Measurements from ENCODE around the gene GPATCH1. TPM values are rescaled to one million over a fixed set of nuclear protein-coding genes. Genes with fewer than 3 reads are reported as not detected.

GPATCH1 gene
- total and polyA plus RNA-seq, 9 of the 15 experiments (the other 6 are each of a cell fraction or from before 2014, with no cell fraction given) = 3.7 to 9.7 (median 7.7) TPM

- TF ChIP-seq ZNF551 (CRISPR knock-in tag; IDR thresholded peaks at IDR 0.05) (no peak), GMEB1 (CRISPR knock-in tag; IDR thresholded peaks at IDR 0.05) (0 out of 2 replicates have a peak, but pooled peaks have one; percentile 13), MIER1 (IDR thresholded peaks at IDR 0.05; ENCODE audit: low read depth) (no peak; the same call in 1 of the 2 replicates), CTBP1 (IDR thresholded peaks at IDR 0.05; ENCODE audit: borderline replicate concordance) (peak; percentile 37; the same call in 1 of the 2 replicates), ZNF175 (CRISPR knock-in tag; IDR thresholded peaks at IDR 0.05; ENCODE audit: low read depth) (no peak), HIVEP1 (CRISPR knock-in tag; IDR thresholded peaks at IDR 0.05) (no peak), STAG1 (CRISPR knock-in tag; IDR thresholded peaks at IDR 0.05; ENCODE audit: borderline replicate concordance) (no peak), KLF1 (tag; IDR thresholded peaks at IDR 0.05) (no peak; the same call in 1 of the 2 replicates), BRCA1 (IDR thresholded peaks at IDR 0.05) (no peak), BRCA1 (CRISPR knock-in tag; IDR thresholded peaks at IDR 0.05) (no peak), TCF3 (CRISPR knock-in tag; IDR thresholded peaks at IDR 0.05) (no peak), NR2F6 (CRISPR knock-in tag; IDR thresholded peaks at IDR 0.05) (no peak), ZNF384 (IDR thresholded peaks at IDR 0.05; ENCODE audit: low read depth, low read length) (no peak), HNRNPH1 (optimal IDR thresholded peaks at IDR 0.05; ENCODE audit: low read depth, low read length) (no peak)
- TF ChIP-seq, protein P1, sequence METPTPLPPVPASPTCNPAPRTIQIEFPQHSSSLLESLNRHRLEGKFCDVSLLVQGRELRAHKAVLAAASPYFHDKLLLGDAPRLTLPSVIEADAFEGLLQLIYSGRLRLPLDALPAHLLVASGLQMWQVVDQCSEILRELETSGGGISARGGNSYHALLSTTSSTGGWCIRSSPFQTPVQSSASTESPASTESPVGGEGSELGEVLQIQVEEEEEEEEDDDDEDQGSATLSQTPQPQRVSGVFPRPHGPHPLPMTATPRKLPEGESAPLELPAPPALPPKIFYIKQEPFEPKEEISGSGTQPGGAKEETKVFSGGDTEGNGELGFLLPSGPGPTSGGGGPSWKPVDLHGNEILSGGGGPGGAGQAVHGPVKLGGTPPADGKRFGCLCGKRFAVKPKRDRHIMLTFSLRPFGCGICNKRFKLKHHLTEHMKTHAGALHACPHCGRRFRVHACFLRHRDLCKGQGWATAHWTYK (CRISPR knock-in tag; IDR thresholded peaks at IDR 0.05) = no peak
- TF ChIP-seq, protein P2, sequence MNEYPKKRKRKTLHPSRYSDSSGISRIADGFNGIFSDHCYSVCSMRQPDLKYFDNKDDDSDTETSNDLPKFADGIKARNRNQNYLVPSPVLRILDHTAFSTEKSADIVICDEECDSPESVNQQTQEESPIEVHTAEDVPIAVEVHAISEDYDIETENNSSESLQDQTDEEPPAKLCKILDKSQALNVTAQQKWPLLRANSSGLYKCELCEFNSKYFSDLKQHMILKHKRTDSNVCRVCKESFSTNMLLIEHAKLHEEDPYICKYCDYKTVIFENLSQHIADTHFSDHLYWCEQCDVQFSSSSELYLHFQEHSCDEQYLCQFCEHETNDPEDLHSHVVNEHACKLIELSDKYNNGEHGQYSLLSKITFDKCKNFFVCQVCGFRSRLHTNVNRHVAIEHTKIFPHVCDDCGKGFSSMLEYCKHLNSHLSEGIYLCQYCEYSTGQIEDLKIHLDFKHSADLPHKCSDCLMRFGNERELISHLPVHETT (CRISPR knock-in tag; conservative IDR thresholded peaks at IDR 0.05 in 1 of 2, IDR thresholded peaks at IDR 0.05 in 1 of 2) = no peak; a peak in 1 of 4 replicates
- TF ChIP-seq, protein P3, sequence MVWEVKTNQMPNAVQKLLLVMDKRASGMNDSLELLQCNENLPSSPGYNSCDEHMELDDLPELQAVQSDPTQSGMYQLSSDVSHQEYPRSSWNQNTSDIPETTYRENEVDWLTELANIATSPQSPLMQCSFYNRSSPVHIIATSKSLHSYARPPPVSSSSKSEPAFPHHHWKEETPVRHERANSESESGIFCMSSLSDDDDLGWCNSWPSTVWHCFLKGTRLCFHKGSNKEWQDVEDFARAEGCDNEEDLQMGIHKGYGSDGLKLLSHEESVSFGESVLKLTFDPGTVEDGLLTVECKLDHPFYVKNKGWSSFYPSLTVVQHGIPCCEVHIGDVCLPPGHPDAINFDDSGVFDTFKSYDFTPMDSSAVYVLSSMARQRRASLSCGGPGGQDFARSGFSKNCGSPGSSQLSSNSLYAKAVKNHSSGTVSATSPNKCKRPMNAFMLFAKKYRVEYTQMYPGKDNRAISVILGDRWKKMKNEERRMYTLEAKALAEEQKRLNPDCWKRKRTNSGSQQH (CRISPR knock-in tag; IDR thresholded peaks at IDR 0.05) = no peak
- TF ChIP-seq, protein P4, sequence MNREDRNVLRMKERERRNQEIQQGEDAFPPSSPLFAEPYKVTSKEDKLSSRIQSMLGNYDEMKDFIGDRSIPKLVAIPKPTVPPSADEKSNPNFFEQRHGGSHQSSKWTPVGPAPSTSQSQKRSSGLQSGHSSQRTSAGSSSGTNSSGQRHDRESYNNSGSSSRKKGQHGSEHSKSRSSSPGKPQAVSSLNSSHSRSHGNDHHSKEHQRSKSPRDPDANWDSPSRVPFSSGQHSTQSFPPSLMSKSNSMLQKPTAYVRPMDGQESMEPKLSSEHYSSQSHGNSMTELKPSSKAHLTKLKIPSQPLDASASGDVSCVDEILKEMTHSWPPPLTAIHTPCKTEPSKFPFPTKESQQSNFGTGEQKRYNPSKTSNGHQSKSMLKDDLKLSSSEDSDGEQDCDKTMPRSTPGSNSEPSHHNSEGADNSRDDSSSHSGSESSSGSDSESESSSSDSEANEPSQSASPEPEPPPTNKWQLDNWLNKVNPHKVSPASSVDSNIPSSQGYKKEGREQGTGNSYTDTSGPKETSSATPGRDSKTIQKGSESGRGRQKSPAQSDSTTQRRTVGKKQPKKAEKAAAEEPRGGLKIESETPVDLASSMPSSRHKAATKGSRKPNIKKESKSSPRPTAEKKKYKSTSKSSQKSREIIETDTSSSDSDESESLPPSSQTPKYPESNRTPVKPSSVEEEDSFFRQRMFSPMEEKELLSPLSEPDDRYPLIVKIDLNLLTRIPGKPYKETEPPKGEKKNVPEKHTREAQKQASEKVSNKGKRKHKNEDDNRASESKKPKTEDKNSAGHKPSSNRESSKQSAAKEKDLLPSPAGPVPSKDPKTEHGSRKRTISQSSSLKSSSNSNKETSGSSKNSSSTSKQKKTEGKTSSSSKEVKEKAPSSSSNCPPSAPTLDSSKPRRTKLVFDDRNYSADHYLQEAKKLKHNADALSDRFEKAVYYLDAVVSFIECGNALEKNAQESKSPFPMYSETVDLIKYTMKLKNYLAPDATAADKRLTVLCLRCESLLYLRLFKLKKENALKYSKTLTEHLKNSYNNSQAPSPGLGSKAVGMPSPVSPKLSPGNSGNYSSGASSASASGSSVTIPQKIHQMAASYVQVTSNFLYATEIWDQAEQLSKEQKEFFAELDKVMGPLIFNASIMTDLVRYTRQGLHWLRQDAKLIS (CRISPR knock-in tag; IDR thresholded peaks at IDR 0.05) = no peak
Measured at GRCh38 chr19:33177417-33177979, 96.5 kb downstream of the GPATCH1 start (continued).

Measured in K562 (cell line).